CD14-positive monocyte (primary cell): ENCODE results near the gene SNRNP200. TPM values are rescaled to one million over a fixed set of nuclear protein-coding genes. Genes with fewer than 3 reads are reported as not detected.
"Not testable (repeated sequence)": the region's sequence is repeated elsewhere in the genome, so short reads cannot be mapped to it uniquely, and the experiment has no call there.

Experiments
- DNase-seq, 3 donors: peaks; one replicate each; pipeline ENCODE4 v3.0.0-alpha.2; 2011 to 2022
- H2AFZ ChIP-seq: 2 replicates; pipeline ENCODE4 v1.6.0; 2012; ENCODE audit warnings: mild to moderate bottlenecking, low read depth, low read length, inconsistent platforms; ENCODE audit not compliant: insufficient read depth, poor library complexity, severe bottlenecking
- H3K27ac ChIP-seq, 2 donors: 1 replicate in 1 of 2; 2 replicates in 1 of 2; pipeline ENCODE4 v1.5.1; 2012 to 2013; ENCODE audit warnings: low read length in 2 of 2, control low read depth in 1 of 2, inconsistent platforms in 1 of 2, low read depth in 1 of 2, mild to moderate bottlenecking in 1 of 2
- H3K27me3 ChIP-seq, 2 donors: one replicate each; pipeline versions ENCODE4 v1.6.0 to v1.6.1; 2011 to 2013; ENCODE audit warnings: low read length in 2 of 2; ENCODE audit not compliant: control insufficient read depth in 2 of 2, insufficient read depth in 2 of 2
- H3K36me3 ChIP-seq, 2 donors: replicated peaks in 1 of 2; 1 replicate in 1 of 2; 2 replicates in 1 of 2; pipeline versions ENCODE4 v1.5.1 to v1.6.1; 2012 to 2013; ENCODE audit warnings: low read length in 2 of 2, control low read depth in 1 of 2, inconsistent platforms in 1 of 2, mild to moderate bottlenecking in 1 of 2; ENCODE audit not compliant: insufficient read depth in 2 of 2, control insufficient read depth in 1 of 2
- H3K4me1 ChIP-seq, 2 donors: 1 replicate in 1 of 2; 2 replicates in 1 of 2; pipeline versions ENCODE4 v1.5.1 to v1.6.1; 2012 to 2013; ENCODE audit warnings: low read length in 2 of 2, control low read depth in 1 of 2, inconsistent platforms in 1 of 2, mild to moderate bottlenecking in 1 of 2, moderate library complexity in 1 of 2; ENCODE audit not compliant: insufficient read depth in 2 of 2, control insufficient read depth in 1 of 2
- H3K4me2 ChIP-seq: replicated peaks from 2 replicates; pipeline ENCODE3; 2012; ENCODE audit warnings: low read length, moderate library complexity, mild to moderate bottlenecking; ENCODE audit not compliant: poor library complexity, severe bottlenecking; ENCODE audit errors: extremely low read depth
- H3K4me3 ChIP-seq, 3 experiments: fragments of 200-600 bp in 1 of 3; sonication (generic) in 1 of 3; replicated peaks in 1 of 3; 1 replicate in 2 of 3; 2 replicates in 1 of 3; pipeline ENCODE4 v1.5.1; 2011 to 2013; ENCODE audit warnings: low read length in 3 of 3, mild to moderate bottlenecking in 3 of 3, control low read depth in 2 of 3, low read depth in 2 of 3, inconsistent platforms in 1 of 3, moderate library complexity in 1 of 3
- H3K79me2 ChIP-seq: 2 replicates; pipeline ENCODE4 v1.6.0; 2012; ENCODE audit warnings: mild to moderate bottlenecking, control low read depth, inconsistent platforms, low read length, moderate library complexity; ENCODE audit not compliant: insufficient read depth
- H3K9ac ChIP-seq: 2 replicates; pipeline ENCODE4 v1.6.0; 2017; ENCODE audit warnings: low read length, mild to moderate bottlenecking; ENCODE audit not compliant: insufficient read depth, poor library complexity, severe bottlenecking
- H3K9me3 ChIP-seq, 2 donors: replicated peaks in 1 of 2; 1 replicate in 1 of 2; 2 replicates in 1 of 2; pipeline versions ENCODE4 v1.5.1 to v1.6.1; 2012 to 2013; ENCODE audit warnings: low read length in 2 of 2, control low read depth in 1 of 2; ENCODE audit not compliant: control insufficient read depth in 1 of 2, insufficient read depth in 1 of 2
- H4K20me1 ChIP-seq: 2 replicates; pipeline ENCODE4 v1.6.0; 2012; ENCODE audit warnings: mild to moderate bottlenecking, low read length, control low read depth, moderate library complexity; ENCODE audit not compliant: insufficient read depth
- H3K27ac Mint-ChIP-seq, 7 donors: one replicate each; pipeline ENCODE4 v1.8.0; 2020; ENCODE audit warnings: mild to moderate bottlenecking in 7 of 7, mixed read lengths in 7 of 7, moderate library complexity in 6 of 7, inconsistent platforms in 2 of 7
- H3K27me3 Mint-ChIP-seq, 3 donors: one replicate each; pipeline ENCODE4 v1.8.0; 2021 to 2022; ENCODE audit warnings: low read depth in 3 of 3, mild to moderate bottlenecking in 3 of 3, mixed read lengths in 3 of 3, moderate library complexity in 3 of 3, inconsistent platforms in 1 of 3
- H3K36me3 Mint-ChIP-seq, 2 donors: one replicate each; pipeline ENCODE4 v1.8.0; 2020; ENCODE audit warnings: mixed read lengths in 2 of 2, inconsistent platforms in 1 of 2, mild to moderate bottlenecking in 1 of 2
- H3K4me1 Mint-ChIP-seq: one replicate; pipeline ENCODE4 v1.8.0; 2020; ENCODE audit warnings: mild to moderate bottlenecking, mixed read lengths
- H3K4me3 Mint-ChIP-seq, 2 donors: one replicate each; pipeline ENCODE4 v1.8.0; 2020; ENCODE audit warnings: mild to moderate bottlenecking in 2 of 2, mixed read lengths in 2 of 2, moderate library complexity in 1 of 2
- H3K9me3 Mint-ChIP-seq, 7 donors: one replicate each; pipeline ENCODE4 v1.8.0; 2020 to 2022; ENCODE audit warnings: mixed read lengths in 7 of 7, mild to moderate bottlenecking in 6 of 7, moderate library complexity in 6 of 7, inconsistent platforms in 2 of 7
- CTCF ChIP-seq: fragments of 200-600 bp; IDR thresholded peaks from one replicate; pipeline ENCODE4 v1.8.0; 2022; ENCODE audit warnings: antibody characterized with exemption, mild to moderate bottlenecking
- WGBS: methylation state at CpG from one replicate; pipeline ENCODE4 v1.1.5; 2013; ENCODE audit warnings: missing lambda C conversion rate; ENCODE audit not compliant: insufficient coverage; 5-methylcytosine and 5-hydroxymethylcytosine counted together
- intact Hi-C, 2 donors: fragments of 100-400 bp; cut with micrococcal nuclease; formaldehyde crosslinking; loops; one replicate each; pipeline versions ENCODE4 v1.15.0 to v1.15.1; 2023
- polyA plus RNA-seq, 3 donors: library from polyadenylated mRNA; depleted of rRNA in 1 of 3; unstranded in 2 of 3; stranded (reverse) in 1 of 3; fragments of 300-500 nt in 2 of 3; fragments of >200 nt in 1 of 3; fragmentation: Illumina TruSeq in 2 of 3; gene quantifications; 1 replicate in 2 of 3; 2 replicates in 1 of 3; pipeline ENCODE4 v1.2.3, GENCODE V29; 2012 to 2021

SNRNP200 gene
- polyA plus RNA-seq, 3 donors, result 27.2 to 122 (median 36.1) TPM

GRCh38 chr2:96296925-96297324 is 8.4 kb downstream of the SNRNP200 start:
- H3K9me3 Mint-ChIP-seq, result no peaks in the 10 kb centered on the region
- H3K27me3 Mint-ChIP-seq, result no peaks in the 10 kb centered on the region
- H3K4me2 ChIP-seq, result no peak overlapping the region
- no peak overlapping the region for H3K4me3 ChIP-seq
- H3K27me3 ChIP-seq, result no peaks in the 10 kb centered on the region
- peaks cover 6% of the 10 kb centered on the region for H3K79me2 ChIP-seq
- no peak overlapping the region for H3K4me3 Mint-ChIP-seq
- 94% methylated on average over 5 of the region's 5 CpGs for WGBS
- no peaks in the 10 kb centered on the region for H3K9me3 ChIP-seq
- no peak for TF ChIP-seq CTCF
- intact Hi-C loops, result no loop called here
- H3K4me1 Mint-ChIP-seq, result peaks cover 6% of the 10 kb centered on the region
- no peaks in the 10 kb centered on the region for H3K4me1 ChIP-seq
- no peak overlapping the region for H2AFZ ChIP-seq
- peaks cover 9% of the 10 kb centered on the region for H4K20me1 ChIP-seq
- no peak for DNase-seq
- H3K36me3 Mint-ChIP-seq, result peaks cover 87 to 97% of the 10 kb centered on the region in 2 donors
- no peak overlapping the region for H3K27ac ChIP-seq
- H3K27ac Mint-ChIP-seq, result no peak overlapping the region
- H3K36me3 ChIP-seq, result peaks cover 93 to 100% of the 10 kb centered on the region in 2 donors
- H3K9ac ChIP-seq, result no peak overlapping the region

- H3K79me2 ChIP-seq, H3K27me3 Mint-ChIP-seq, H3K4me1 Mint-ChIP-seq, H3K27ac ChIP-seq, H3K9me3 Mint-ChIP-seq, H3K9ac ChIP-seq, DNase-seq, H3K4me3 Mint-ChIP-seq, H3K4me2 ChIP-seq, H3K4me1 ChIP-seq, H3K4me3 ChIP-seq, H3K9me3 ChIP-seq, intact Hi-C loops, H2AFZ ChIP-seq, H3K27me3 ChIP-seq, H4K20me1 ChIP-seq: not testable (repeated sequence)
- peak overlapping the region in 1 of 7 donors; percentile 20 for H3K27ac Mint-ChIP-seq
- H3K36me3 ChIP-seq, result peaks cover 96 to 100% of the 10 kb centered on the region in 2 donors
- WGBS, result 87% methylated on average over 7 of the region's 8 CpGs
- H3K36me3 Mint-ChIP-seq, result peaks cover 92 to 98% of the 10 kb centered on the region in 2 donors
Measured at GRCh38 chr2:96294271-96294670, 11.1 kb downstream of the SNRNP200 start.
